NCI-H2171 treated with DMSO at 0.1 percent for 48 hours (cell line): ENCODE results near the gene ZNF853.
A peak's percentile ranks its signal among the peaks of the same experiment; 100 is the strongest.

Experiments used
- DNase-seq: peaks from one replicate; lab custom pipeline; 2025; lab: John Stamatoyannopoulos, UW

The ZNF853 gene

GRCh38 chr7:6636741-6637543, 21.5 kb downstream of the ZNF853 start, which contains the start of gene ZNF316:
Gene ZNF316, plus strand, starts transcription at chr7:6637318. Its CDS starts 5,092 bp downstream, at chr7:6642410.
- DNase-seq, result peak; percentile 9

GRCh38 chr7:6637544-6638229, 22.3 kb downstream of the ZNF853 start:
- no peak for DNase-seq

- DNase-seq, result no peak
Measured at GRCh38 chr7:6639032-6639431, 23.6 kb downstream of the ZNF853 start.

DNA sequence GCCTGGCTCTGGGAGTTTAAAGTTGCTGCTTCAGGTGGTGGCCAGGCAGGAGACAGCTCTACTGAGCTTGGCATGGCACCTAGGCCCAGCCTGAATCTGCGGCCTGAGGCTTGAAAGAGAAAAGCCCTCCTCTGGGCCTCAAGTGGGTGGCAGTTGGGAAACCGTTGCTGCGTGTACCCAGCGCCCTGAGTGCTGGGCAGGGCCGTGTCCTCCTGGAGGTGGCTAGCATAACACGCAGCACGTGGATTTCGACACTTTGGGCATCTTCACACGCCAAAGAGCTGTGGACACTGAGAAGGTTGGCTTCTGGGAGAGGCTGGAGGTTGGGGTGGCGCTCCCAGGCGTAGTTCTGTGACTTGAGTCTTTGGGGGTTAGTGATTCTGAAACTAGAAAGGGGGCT, 24.2 kb downstream of the ZNF853 start:
- no peak for DNase-seq

DNA sequence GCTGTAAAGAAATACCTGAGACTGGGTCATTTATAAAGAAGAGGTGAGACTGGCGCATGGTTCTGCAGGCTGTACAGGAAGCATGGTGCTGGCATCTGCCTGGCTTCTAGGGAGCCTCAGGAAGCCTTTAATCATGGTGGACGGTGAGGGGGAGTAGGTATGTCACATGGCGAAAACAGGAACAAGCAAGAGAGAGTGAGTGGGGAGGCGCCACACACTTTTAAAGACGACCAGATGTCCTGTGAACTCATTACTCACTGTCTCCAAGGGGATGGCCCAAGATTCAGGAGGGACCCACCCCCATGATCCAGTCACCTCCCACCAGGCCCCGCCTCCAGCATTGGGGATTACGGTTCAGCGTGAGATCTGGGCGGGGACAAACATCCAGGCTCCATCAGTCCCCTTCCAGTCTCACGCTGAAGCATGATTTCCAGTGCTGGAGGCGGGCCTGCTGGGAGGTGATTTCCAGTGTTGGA, 24.9 kb downstream of the ZNF853 start:
- no peak for DNase-seq

GRCh38 chr7:6641305-6642035, 26.1 kb downstream of the ZNF853 start:
- DNase-seq, result no peak

DNA sequence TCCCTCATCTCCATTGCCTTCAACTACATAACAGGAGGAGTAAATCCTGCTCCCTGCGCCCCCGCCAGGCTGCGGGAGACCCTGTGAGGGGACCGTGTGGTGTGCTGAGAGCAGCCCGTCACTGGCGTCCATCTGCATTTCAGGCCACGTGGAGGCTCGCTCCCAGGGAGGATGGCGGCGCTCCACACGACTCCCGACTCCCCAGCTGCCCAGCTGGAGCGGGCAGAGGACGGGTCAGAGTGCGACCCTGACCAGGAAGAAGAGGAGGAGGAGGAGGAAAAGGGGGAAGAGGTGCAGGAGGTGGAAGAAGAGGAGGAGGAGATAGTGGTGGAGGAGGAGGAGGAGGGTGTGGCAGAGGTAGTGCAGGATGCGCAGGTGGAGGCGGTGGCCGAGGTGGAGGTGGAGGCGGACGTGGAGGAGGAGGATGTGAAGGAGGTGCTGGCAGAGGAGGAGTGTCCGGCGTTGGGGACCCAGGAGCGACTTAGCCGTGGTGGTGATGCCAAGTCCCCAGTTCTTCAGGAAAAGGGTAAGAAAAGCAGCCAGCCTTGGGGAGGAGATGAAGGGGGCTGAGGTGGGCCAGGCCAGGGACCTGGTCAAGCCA, 26.9 kb downstream of the ZNF853 start:
- DNase-seq, result no peak

DNA sequence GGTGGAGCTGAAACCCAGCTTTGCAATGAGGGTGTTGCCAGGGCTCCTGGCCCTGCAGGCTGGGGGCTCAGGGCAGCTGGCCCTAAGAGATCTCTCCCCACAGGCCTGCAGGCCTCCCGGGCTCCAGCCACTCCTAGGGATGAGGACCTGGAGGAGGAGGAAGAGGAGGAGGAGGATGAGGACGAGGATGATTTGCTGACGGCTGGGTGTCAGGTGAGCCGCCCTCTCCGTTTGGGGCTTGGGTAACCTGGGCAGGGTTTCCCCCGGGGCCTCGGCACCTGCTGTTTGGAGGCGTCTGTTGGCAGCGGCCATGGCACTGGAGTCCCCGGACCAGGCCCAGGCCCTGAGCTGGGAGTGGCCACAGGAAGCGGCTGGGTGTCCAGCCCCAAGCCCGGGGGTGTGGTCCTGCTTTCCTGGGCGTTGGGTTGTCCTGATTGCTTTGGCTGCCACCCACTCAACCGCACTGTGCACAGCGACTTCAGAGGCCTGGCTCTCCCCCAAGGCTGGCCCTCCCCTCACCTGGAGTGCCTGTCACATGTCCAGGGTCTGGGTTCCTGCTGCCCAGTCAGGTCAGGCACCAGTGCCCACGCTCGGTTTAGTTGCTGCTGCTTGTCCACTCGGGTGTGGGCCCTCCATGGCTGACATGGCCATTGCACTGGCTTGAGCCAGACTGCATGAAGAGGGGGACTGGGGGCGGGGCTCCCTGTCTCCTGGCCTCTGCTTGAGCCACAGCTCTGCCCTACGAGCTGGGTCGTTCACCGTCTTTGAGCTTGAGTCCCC, 27.6 kb downstream of the ZNF853 start:
- DNase-seq, result no peak

DNA sequence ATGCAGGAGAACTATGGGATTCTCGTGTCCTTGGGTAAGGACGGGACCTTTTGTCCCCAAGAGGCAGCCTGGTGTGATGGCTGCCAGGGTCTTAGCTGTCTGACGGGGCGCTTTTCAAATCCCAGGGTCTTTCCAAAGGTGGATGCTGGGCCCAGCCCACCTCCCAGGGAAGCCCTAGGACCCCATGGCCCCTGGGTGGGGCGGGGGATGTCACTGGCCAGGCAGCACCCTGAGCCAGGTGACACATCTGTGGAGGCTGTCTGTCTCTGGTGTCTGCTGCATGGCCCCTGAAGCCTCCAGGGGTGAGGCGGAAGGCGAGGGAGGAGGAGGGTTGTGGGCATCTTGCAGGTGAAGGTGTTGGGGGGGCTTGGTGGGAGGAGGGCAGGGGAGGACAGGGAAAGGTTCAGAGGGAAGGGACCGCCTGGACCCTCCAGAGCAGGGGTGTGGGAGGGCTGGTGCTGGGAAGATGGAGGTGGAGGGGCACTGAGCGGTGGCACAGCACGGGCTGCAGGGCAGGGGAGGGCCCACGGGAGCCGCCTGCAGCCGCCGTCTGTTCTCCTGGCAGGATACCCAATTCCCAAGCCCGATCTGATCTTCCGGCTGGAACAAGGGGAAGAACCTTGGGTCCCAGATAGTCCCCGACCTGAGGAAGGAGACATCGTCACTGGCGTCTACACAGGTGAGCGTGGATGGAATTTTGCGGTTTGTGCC, 28.7 kb downstream of the ZNF853 start:
- DNase-seq, result no peak

GRCh38 chr7:6644728-6645127, 29.3 kb downstream of the ZNF853 start:
- DNase-seq, result no peak

DNA sequence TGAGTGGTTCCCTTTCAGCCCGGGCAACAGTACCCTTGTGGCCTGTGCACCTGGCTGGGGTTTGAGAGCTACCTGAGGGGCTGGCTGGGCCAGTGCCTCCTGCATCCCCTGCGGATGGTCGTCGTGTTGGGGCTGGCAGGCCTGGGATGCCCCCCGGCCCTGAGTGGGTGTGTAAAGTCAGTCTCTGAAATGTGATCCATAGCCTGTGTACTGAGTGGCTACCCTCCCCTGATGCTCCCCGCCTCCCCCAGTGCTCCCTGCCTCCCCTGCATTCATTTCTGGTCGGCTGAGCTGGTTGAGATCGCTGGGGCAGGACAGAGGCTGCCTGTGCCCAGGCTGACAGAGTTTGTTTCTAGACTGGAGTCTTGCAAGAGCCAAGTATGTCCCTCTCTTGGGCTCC, 31.1 kb downstream of the ZNF853 start:
- DNase-seq, result no peak

DNA sequence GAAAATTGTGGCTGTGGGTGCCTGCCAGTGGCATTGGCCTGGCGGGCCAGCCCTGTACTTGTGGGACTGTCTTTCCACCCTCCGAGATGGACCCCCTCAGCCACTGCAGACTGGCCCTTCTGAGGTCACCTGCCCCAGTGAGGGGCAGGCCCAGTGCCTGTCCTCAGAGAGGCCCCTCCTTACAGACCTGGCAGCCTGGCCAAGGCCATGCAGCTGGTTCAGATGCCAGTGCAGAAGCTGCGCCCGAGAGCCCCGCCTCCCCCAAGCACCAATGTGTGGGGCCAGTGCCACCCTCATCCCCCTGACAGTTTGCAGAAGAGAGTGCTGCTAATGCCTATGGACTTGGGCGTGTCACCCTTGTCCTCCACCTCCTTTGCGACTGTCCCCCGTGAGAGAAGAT, 31.7 kb downstream of the ZNF853 start:
- no peak for DNase-seq

DNA sequence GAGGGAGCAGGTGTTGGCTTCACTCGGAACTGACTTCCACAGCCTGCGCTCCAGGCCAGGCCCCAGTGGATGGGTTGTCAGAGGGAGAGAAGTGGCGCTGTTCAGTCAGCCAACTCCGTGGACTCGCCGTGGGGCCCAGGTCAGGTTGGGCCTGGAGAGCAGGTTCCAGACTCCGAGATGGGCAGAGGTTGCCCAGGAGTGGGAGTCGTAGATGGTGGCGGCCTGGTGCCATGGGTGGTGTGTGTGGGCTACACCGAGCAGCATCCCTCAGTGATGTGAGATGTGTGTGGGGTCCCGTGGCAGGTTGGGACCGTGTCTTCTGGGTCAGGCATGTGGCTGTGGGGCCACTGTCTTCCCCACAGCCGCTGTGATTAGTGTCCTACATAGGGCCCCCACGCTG, 32.1 kb downstream of the ZNF853 start:
- DNase-seq, result no peak

DNA sequence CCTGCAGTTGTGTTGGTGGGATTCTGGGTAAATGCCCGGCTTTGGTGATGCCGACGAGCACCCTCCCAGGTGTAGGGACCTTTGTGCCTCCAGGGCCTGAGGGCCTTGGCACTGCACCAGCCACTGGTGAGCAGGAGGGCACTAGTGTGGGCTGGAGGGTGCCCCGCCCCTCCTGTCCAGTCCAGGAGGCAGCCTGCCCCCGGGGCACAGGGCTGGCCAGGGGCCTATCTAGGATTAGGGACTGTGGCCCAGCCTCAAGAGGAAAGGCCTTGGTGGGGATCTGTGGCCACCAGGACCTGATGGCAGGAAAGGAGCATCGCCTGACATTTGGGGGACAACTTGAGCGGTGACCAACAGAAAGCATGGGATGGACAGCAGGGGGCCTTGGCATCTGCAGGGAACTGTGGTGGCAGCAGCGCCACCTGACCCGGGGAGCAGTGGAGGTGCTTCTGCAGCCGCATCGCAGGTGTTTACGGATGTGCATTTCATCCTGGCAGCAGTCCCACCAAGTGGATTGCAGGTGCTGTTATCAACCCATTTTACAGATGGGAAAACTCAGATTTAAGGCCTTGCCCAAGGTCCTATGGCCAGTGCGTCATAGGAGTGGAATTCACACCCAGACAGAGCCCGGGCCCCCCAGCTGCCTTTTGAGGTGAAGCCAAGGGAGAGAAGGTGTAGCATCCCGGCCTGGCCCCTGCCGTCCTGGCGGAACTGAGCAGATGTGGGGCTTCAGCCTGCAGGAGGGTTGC, 32.8 kb downstream of the ZNF853 start:
- DNase-seq, result no peak

DNA sequence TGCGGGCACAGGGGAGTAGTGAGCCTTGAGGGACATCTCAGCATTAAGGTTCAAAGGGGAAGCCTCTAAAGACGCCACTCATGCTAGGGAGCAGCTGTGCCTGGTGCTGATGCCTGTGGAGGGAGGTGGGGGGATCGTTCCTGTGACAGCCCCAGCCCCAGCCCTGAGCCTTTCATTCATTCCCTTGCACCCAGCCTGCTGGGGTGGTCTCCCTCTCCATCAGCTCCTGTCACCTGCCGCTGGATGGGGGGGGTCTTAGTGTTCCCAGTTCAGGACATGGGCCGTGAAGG, 33.4 kb downstream of the ZNF853 start:
- DNase-seq, result no peak

- DNase-seq, result no peak
Measured at GRCh38 chr7:6649241-6649961, 34.0 kb downstream of the ZNF853 start.

GRCh38 chr7:6650086-6650485, 34.7 kb downstream of the ZNF853 start:
- no peak for DNase-seq

- DNase-seq, result no peak
Measured at GRCh38 chr7:6650521-6651011, 35.2 kb downstream of the ZNF853 start.

DNA sequence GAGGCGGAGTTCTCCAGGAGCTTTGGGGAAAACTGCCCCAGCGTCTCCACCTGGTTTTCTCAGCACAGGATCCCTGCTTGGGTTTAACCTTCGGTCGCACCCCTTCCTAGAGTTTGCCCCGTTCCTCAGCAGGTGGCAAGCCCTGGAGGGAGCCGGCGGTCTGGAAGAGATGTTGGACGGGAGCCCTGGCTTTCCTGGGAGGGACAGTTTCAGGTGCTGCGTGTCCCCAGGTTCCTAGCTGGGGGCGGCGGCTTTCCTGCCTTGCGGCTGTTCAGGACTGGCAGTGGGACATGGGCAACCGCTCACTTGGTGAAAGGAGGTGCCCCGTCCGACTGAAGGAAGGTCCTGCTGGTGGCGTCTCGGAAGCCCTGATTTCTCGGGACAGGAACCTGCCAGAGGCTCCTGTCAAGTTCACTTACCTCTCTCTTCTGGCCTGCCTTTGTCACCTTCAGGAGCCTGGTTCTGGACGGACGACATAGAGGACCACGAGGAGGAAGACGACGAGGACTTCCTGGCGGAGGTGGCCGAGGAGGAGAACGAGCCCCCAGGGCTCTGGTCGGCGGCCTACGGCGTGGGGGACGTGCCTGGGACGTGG, 36.5 kb downstream of the ZNF853 start:
- no peak for DNase-seq
